Testis (tissue), 3 donors: ENCODE data around the gene ERAP2. TPM values are rescaled to one million over a fixed set of nuclear protein-coding genes. Genes with fewer than 3 reads are reported as not detected.

Experiments used
- DNase-seq: peaks from one replicate; pipeline ENCODE4 v3.0.0-alpha.2; 2019
- H3K27ac ChIP-seq, 2 donors: fragments of 200-600 bp; sonication (generic); one replicate each; pipeline ENCODE4 v1.5.1; 2019
- H3K27me3 ChIP-seq: fragments of 200-600 bp; sonication (generic); one replicate; pipeline ENCODE4 v1.5.1; 2019
- H3K36me3 ChIP-seq: fragments of 200-600 bp; sonication (generic); one replicate; pipeline ENCODE4 v1.5.1; 2017; ENCODE audit warnings: low read depth; ENCODE audit errors: missing control alignments
- H3K4me1 ChIP-seq: fragments of 200-600 bp; sonication (generic); one replicate; pipeline ENCODE4 v1.5.1; 2019
- H3K4me3 ChIP-seq, 2 donors: fragments of 200-600 bp; sonication (generic); one replicate each; pipeline ENCODE4 v1.5.1; 2017 to 2019
- H3K9me3 ChIP-seq: fragments of 200-600 bp; sonication (generic); one replicate; pipeline ENCODE4 v1.5.1; 2017
- CTCF ChIP-seq, 3 experiments: fragments of 450-650 bp in 2 of 3; fragments of 200-600 bp in 1 of 3; sonication (generic) in 1 of 3; IDR thresholded peaks; one replicate each; pipeline ENCODE4 v1.5.1; 2016 to 2019; ENCODE audit warnings: antibody characterized with exemption in 3 of 3, mild to moderate bottlenecking in 2 of 3, moderate library complexity in 1 of 3
- POLR2A ChIP-seq: fragments of 450-650 bp; IDR thresholded peaks from one replicate; pipeline ENCODE4 v1.6.1; 2017; ENCODE audit warnings: antibody characterized with exemption, mild to moderate bottlenecking, moderate library complexity
- WGBS, 2 donors: methylation state at CpG; one replicate each; pipeline ENCODE4 v1.1.5; 2018; 5-methylcytosine and 5-hydroxymethylcytosine counted together
- intact Hi-C: fragments of 100-400 bp; cut with DNase I; formaldehyde crosslinking; loops from one replicate; pipeline ENCODE4 v1.15.1; 2023; ENCODE audit warnings: low total_unique reads
- polyA plus RNA-seq: library from polyadenylated mRNA; stranded (reverse); fragments of 350-450 nt; fragmentation: Illumina TruSeq; extraction: RNeasy Lipid Tissue Mini Kit (QIAGEN cat#74804); gene quantifications from one replicate; pipeline ENCODE4 v1.2.3, GENCODE V29; 2014; ENCODE audit warnings: low read depth, low replicate concordance; ENCODE audit not compliant: insufficient read depth
- total RNA-seq, 2 donors: library from RNA; depleted of rRNA; stranded (reverse); fragments of >200 nt; gene quantifications; one replicate each; pipeline ENCODE4 v1.2.3, GENCODE V29; 2016

Gene ERAP2
- total and polyA plus RNA-seq, 3 donors from 2014 or later, result 4.0 to 5.6 (median 4.4) TPM

- no peak for DNase-seq
- Histone ChIP-seq H3K27ac (no peak overlapping the region), H3K4me1 (peaks cover 6% of the 10 kb centered on the region), H3K27me3 (no peaks in the 10 kb centered on the region), H3K36me3 (no peaks in the 10 kb centered on the region), H3K9me3 (no peaks in the 10 kb centered on the region), H3K4me3 (no peak overlapping the region)
- intact Hi-C loops, result no loop called here
- 96 to 97% methylated on average over 9 of the region's 9 CpGs for WGBS, 2 donors
- TF ChIP-seq POLR2A (no peak), CTCF (IDR thresholded peaks at IDR 0.05) (no peak)
These were observed 65.8 kb downstream of the ERAP2 start for GRCh38 chr5:96942078-96942477.

- Histone ChIP-seq H3K36me3 (no peaks in the 10 kb centered on the region), H3K27ac (no peak overlapping the region), H3K4me1 (no peaks in the 10 kb centered on the region), H3K9me3 (no peaks in the 10 kb centered on the region), H3K27me3 (no peaks in the 10 kb centered on the region), H3K4me3 (no peak overlapping the region)
- WGBS, 2 donors, result 94 to 97% methylated on average over 1 of the region's 1 CpG
- TF ChIP-seq POLR2A (no peak), CTCF (IDR thresholded peaks at IDR 0.05) (no peak)
- intact Hi-C loops, result no loop called here
- DNase-seq, result no peak
These were observed 66.6 kb downstream of the ERAP2 start for GRCh38 chr5:96942911-96943310.

GRCh38 chr5:96943799-96944198, 67.5 kb downstream of the ERAP2 start:
- no peak for DNase-seq

GRCh38 chr5:96945144-96945897, 69.0 kb downstream of the ERAP2 start:
- no peak for DNase-seq
- H3K4me3 ChIP-seq, result no peak overlapping the region
- H3K27me3 ChIP-seq, result no peaks in the 10 kb centered on the region
- H3K4me1 ChIP-seq, result no peaks in the 10 kb centered on the region
- intact Hi-C loops, result no loop called here
- TF ChIP-seq CTCF (IDR thresholded peaks at IDR 0.05) (no peak), POLR2A (no peak)
- no peaks in the 10 kb centered on the region for H3K9me3 ChIP-seq
- WGBS, 2 donors, result 71 to 79% methylated on average over 5 of the region's 5 CpGs
- H3K27ac ChIP-seq, result no peak overlapping the region
- no peaks in the 10 kb centered on the region for H3K36me3 ChIP-seq

More at GRCh38 chr5:96943799-96944198, 67.5 kb downstream of the ERAP2 start:
- H3K27me3 ChIP-seq, result no peaks in the 10 kb centered on the region
- no peaks in the 10 kb centered on the region for H3K4me1 ChIP-seq
- H3K9me3 ChIP-seq, result no peaks in the 10 kb centered on the region
- no peak overlapping the region for H3K4me3 ChIP-seq
- intact Hi-C loops, result no loop called here
- WGBS, 2 donors, result 88 to 91% methylated on average over 1 of the region's 1 CpG
- H3K27ac ChIP-seq, result no peak overlapping the region
- no peaks in the 10 kb centered on the region for H3K36me3 ChIP-seq
- TF ChIP-seq POLR2A (no peak), CTCF (IDR thresholded peaks at IDR 0.05) (no peak)

- Histone ChIP-seq H3K27me3 (no peaks in the 10 kb centered on the region), H3K36me3 (no peaks in the 10 kb centered on the region), H3K4me3 (no peak overlapping the region), H3K27ac (no peak overlapping the region), H3K9me3 (no peaks in the 10 kb centered on the region), H3K4me1 (no peaks in the 10 kb centered on the region)
- intact Hi-C loops, result no loop called here
- WGBS, 2 donors, result 90 to 97% methylated on average over 3 of the region's 3 CpGs
- TF ChIP-seq CTCF (IDR thresholded peaks at IDR 0.05), result no peak
- no peak for TF ChIP-seq POLR2A
- DNase-seq, result no peak
These were observed 70.1 kb downstream of the ERAP2 start for GRCh38 chr5:96946381-96946780.
